K562 (cell line): Measurements from ENCODE around the gene AGPAT1. TPM values are rescaled to one million over a fixed set of nuclear protein-coding genes. Genes with fewer than 3 reads are reported as not detected.

ENCODE experiments used
- CCNT2 ChIP-seq: IDR thresholded peaks from 2 replicates; pipeline ENCODE4 v1.6.1; 2011; ENCODE audit warnings: borderline replicate concordance, low read depth, mild to moderate bottlenecking, moderate library complexity, mixed read lengths, low read length; ENCODE audit not compliant: insufficient read length; ENCODE audit errors: extremely low read depth
- GATAD2B ChIP-seq: fragments of 450-650 bp; IDR thresholded peaks from 2 replicates; pipeline ENCODE4 v1.6.1; 2017; ENCODE audit warnings: mild to moderate bottlenecking, borderline replicate concordance
- HCFC1 ChIP-seq: IDR thresholded peaks from 2 replicates; pipeline ENCODE4 v1.6.1; 2012; ENCODE audit warnings: low read depth, low read length, improper control_type of control experiment
- JUND ChIP-seq, 2 experiments: IDR thresholded peaks; 2 replicates in 1 of 2; 3 replicates in 1 of 2; pipeline ENCODE4 v1.6.1; 2011; ENCODE audit warnings: borderline replicate concordance in 2 of 2, low read depth in 2 of 2, low read length in 2 of 2, improper control_type of control experiment in 1 of 2, missing biosample characterization in 1 of 2, missing genetic modification characterization in 1 of 2, missing genetic modification reagents in 1 of 2
- NCOA6 ChIP-seq: fragments of 450-650 bp; IDR thresholded peaks from 2 replicates; pipeline ENCODE4 v1.6.1; 2017; ENCODE audit warnings: mild to moderate bottlenecking
- NR4A1 ChIP-seq, 2 experiments: fragments of 250-450 bp in 1 of 2; fragments of 450-650 bp in 1 of 2; sonication (Bioruptor Pico) in 1 of 2; IDR thresholded peaks; 2 replicates each; pipeline versions ENCODE4 v1.4.0 to v1.6.1; 2016 to 2020; ENCODE audit warnings: mild to moderate bottlenecking in 2 of 2, missing compliant biosample characterization in 1 of 2, missing genetic modification characterization in 1 of 2, moderate library complexity in 1 of 2
- PHB ChIP-seq: fragments of 250-450 bp; sonication (Bioruptor Pico); IDR thresholded peaks from 2 replicates; pipeline ENCODE4 v1.5.0; 2021
- POLR3A ChIP-seq: IDR thresholded peaks from 2 replicates; pipeline ENCODE4 v1.6.1; 2011; ENCODE audit warnings: borderline replicate concordance, mild to moderate bottlenecking, moderate library complexity; ENCODE audit not compliant: insufficient read length, insufficient read depth; ENCODE audit errors: extremely low read depth
- POLR3G ChIP-seq: IDR thresholded peaks from 2 replicates; pipeline ENCODE4 v1.6.1; 2011; ENCODE audit not compliant: insufficient read length, insufficient replicate concordance; ENCODE audit errors: extremely low read depth
- REST ChIP-seq, 2 experiments: fragments of 450-650 bp; formaldehyde crosslinking in 1 of 2; IDR thresholded peaks; 2 replicates each; pipeline versions ENCODE4 v1.4.0 to v1.6.1; 2014 to 2020; ENCODE audit warnings: mild to moderate bottlenecking in 2 of 2, borderline replicate concordance in 1 of 2, low read depth in 1 of 2
- SIN3A ChIP-seq, 2 experiments: fragments of 150-350 bp in 1 of 2; IDR thresholded peaks; 2 replicates each; pipeline ENCODE4 v1.6.1; 2011 to 2016; ENCODE audit warnings: borderline replicate concordance in 2 of 2, low read depth in 2 of 2, low read length in 2 of 2, mild to moderate bottlenecking in 2 of 2, moderate library complexity in 2 of 2; ENCODE audit not compliant: control insufficient read depth in 1 of 2
- SUPT5H ChIP-seq: fragments of 450-650 bp; IDR thresholded peaks from 2 replicates; pipeline ENCODE4 v1.6.1; 2016
- THRB ChIP-seq: fragments of 450-650 bp; formaldehyde crosslinking; conservative IDR thresholded peaks from 2 replicates; pipeline ENCODE4 v1.4.0; 2022; ENCODE audit warnings: mild to moderate bottlenecking, missing genetic modification characterization
- polyA plus RNA-seq, 8 experiments: library from polyadenylated mRNA; depleted of rRNA in 4 of 8; stranded (reverse) in 5 of 8; unstranded in 3 of 8; fragments of >200 nt; fragmentation: Nextera tagmentation in 2 of 8; fragmentation: Illumina TruSeq in 1 of 8; extraction: Ambion mirVana in 2 of 8; extraction: Trizol in 1 of 8; gene quantifications; 2 replicates each; pipeline versions ENCODE4 v1.2.1 to v1.2.3, GENCODE V29; 2011 to 2014; ENCODE audit warnings: inconsistent platforms in 1 of 8, missing spikeins in 1 of 8
- total RNA-seq, 7 experiments: library from RNA; depleted of rRNA in 6 of 7; stranded (reverse); fragments of >200 nt in 6 of 7; fragmentation: Illumina TruSeq in 2 of 7; extraction: Trizol in 2 of 7; gene quantifications; 2 replicates each; pipeline versions ENCODE4 v1.2.1 to v1.2.3, GENCODE V29; 2011 to 2021; ENCODE audit warnings: low replicate concordance in 1 of 7

The AGPAT1 gene
- total and polyA plus RNA-seq, 9 of the 15 experiments (the other 6 are each of a cell fraction or from before 2014, with no cell fraction given), result 37.9 to 176 (median 69.4) TPM

GRCh38 chr6:32216285-32216684 is 40.4 kb upstream of the AGPAT1 start (continued):
- TF ChIP-seq GATAD2B, result no peak
- TF ChIP-seq SIN3A (IDR thresholded peaks at IDR 0.05; ENCODE audit: borderline replicate concordance in 2 of 2, control insufficient read depth in 1 of 2, low read depth in 2 of 2, low read length in 2 of 2), result no peak
- no peak for TF ChIP-seq POLR3A
- no peak for TF ChIP-seq REST (IDR thresholded peaks at IDR 0.05; ENCODE audit: borderline replicate concordance)
- no peak for TF ChIP-seq REST (CRISPR knock-in tag; IDR thresholded peaks at IDR 0.05; ENCODE audit: low read depth)
- no peak for TF ChIP-seq SUPT5H
- no peak for TF ChIP-seq THRB (CRISPR knock-in tag)
- no peak for TF ChIP-seq POLR3G
- TF ChIP-seq NR4A1 (CRISPR knock-in tag; IDR thresholded peaks at IDR 0.05), result no peak
- TF ChIP-seq NR4A1 (tag; IDR thresholded peaks at IDR 0.05), result peak; percentile 85
- TF ChIP-seq CCNT2, result no peak
- no peak for TF ChIP-seq HCFC1
- TF ChIP-seq JUND (IDR thresholded peaks at IDR 0.05; ENCODE audit: borderline replicate concordance, low read depth, low read length), result no peak
- TF ChIP-seq JUND (tag; IDR thresholded peaks at IDR 0.05; ENCODE audit: borderline replicate concordance, low read depth, low read length), result peak; percentile 20; the same call in 1 of the 3 replicates
- TF ChIP-seq PHB (CRISPR knock-in tag), result no peak
- no peak for TF ChIP-seq NCOA6
